Stimulated activated CD8-positive, alpha-beta memory T cell treated with anti-CD3 and anti-CD28 coated beads, Interleukin-12 subunit alpha, Interleukin-12 subunit beta, amount 100 ng/mL, for 24 hours (primary cell): ENCODE results near the gene CNTN1.

ENCODE experiments used
- DNase-seq: peaks from one replicate; pipeline ENCODE4 v3.0.0-alpha.2; 2020; ENCODE audit errors: extremely low read depth

The CNTN1 gene

DNA sequence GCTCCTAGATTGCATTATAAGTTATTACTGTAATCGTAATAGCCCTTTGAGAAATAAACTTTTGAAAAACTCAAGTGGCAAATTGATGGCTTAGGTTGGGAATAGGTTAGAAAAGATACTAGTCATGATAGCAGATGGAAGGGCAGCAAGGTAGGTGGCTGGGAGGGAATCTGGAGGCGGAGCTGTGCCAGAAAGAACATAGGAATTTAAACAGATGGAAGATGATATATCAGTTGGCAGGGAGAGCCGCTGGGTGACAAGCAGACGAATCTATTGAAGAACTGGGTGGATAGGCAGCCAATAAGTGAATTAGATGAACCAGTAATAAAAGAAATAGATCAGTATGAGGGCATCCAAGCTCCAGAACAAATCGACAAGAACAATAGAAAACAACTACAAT is 142.1 kb downstream of the CNTN1 start:
- DNase-seq, result no peak

DNA sequence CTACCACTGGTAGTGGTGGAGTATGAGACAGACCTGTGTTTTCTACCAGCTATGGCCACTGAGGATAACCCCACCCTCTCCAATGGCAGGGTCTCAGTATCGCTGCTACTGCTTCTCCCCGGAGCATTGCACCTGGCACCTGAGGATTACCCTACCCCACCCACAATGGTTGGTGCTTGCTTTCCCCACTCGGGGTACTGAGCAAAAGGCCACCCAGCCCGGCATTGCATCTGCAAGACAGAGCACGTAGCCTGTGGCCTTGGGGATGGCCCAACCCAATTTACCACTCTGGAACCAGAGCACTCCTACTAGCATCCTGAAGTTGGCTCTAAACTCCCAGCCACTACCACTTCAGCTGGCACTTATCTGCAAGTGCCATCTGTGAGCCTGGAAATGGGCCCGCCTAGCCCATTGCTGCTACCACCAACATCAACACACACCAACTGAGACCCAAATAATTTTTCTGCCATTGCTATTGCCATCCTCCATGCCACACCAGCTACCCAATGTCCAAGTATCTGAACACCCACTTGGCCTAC is 145.7 kb downstream of the CNTN1 start:
- no peak for DNase-seq

DNA sequence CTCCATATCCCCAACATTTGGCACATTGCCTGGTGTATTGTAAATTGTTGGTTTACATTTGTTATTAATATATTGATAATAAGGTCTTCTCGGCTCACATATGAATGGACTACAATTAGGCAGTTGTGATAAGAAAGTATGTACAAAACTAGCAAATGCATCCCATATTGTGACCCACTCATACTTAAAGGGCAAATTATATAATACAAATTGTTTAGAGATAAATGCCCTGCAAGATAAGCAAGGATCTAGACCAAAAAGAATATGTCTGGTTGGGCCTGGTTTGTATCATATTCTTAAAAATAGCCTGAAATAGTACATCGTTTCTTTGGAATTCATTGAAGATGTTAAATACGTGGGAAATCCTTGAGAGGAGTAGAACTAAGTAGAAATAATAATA is 151.3 kb downstream of the CNTN1 start:
- DNase-seq, result no peak

DNA sequence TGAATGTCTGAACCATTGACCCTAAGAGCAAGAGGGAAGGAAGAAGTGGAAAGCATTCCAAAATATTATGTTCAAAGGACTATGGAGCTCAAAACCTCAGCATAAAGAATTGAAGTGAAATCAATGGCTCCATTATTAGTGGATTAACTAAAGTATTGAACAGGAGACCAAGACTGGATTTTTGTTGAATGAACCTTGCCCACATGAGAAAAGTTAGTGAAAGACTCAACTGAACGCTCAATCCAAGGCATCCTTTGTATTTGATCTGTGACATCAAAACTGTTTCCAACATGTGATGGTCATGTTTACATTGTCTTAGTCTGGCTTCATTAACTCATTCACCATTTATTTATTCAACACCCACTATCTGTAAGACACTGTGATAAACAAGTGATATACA is 161.0 kb downstream of the CNTN1 start:
- DNase-seq, result no peak

DNA sequence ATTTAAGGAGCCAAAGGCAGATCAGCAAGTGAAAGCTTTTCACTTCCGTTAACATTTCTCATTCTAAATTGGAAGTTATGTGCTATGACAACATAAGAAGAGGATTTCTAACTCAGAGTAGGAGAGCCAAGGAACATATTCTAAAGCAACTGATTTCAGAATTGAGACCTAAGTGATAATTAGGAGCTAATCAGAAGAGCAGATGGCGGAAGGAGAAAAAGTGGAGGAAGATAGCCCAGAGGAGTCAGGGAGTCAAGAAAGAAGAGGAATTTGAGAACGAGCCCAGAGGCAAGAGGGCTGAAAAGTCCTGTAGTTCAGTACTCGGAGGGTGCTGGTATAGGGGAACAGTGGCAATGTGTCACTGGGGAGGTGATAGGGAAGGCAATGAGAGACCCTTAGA is 162.4 kb downstream of the CNTN1 start:
- no peak for DNase-seq

DNA sequence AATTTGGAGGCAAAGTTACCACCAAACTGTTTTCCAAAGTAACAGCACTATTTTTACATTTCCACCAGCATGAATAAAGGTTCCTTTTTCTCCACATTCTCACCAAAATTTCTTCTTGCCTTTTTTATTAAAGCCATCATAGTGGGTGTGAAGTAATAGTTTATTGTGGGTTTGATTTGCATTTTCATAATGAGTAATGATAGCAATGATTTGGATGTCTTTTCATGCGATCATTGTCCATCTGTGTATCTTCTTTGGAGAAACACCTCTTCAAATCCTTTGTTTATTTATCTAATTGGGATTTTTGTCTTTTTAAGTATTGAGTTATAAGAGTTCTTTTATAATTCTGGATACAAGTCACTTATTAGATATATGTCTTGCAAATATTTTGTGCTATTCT is 172.7 kb downstream of the CNTN1 start:
- DNase-seq, result no peak

DNA sequence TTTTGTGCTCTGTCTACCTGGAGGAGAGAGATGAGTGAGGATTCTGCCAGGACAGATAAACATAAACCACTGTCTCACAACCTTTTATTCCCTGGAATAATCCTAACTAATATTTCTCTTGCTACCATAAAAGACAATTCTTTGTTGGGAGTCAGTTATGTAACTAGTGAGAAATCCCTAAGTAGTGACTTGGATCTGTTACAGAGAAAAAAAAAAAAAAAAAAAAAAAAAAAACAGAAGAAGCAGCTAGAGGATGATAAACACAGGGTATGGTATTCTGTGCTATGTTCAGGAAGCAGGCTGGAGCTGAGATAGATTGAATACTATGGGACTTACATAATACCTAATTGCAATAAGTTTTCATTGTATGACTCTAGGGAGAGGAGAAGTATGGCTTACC is 178.7 kb downstream of the CNTN1 start:
- DNase-seq, result no peak

DNA sequence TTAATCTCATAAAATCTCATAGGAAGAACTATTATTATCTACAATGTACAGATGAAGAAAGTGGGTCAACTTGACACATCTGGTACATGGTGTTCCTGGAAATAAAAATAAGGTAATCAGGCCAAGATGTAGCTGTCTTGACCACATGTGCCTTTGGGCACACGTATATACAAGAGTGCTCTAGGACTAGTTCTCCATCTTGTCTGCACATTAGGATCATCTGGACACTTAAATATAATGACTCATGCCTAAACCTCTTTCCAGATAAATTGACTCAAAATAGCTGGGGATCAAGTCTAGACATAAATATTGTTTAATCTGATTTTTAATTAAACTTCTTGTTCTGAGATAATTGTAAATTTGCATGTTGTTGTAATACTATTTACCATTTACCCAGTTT is 182.6 kb downstream of the CNTN1 start:
- DNase-seq, result no peak

DNA sequence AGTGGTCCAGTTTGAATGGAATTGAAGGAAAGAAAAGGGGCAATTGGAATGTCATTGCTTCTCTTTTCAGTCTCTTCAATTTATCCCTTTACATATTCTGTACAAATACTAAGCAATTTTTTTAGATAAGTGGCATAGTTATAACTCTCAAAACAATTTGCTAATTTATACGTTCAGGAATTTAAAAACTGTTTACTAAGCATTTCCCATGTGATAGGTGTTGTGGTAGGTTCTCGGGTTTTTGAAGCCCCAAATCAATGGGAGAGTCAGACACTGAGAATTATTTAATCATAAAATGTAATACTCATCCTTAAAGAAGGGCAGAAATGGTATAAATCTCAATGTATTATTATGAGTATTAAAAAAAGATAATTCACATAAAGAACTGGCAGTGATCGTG is 197.1 kb downstream of the CNTN1 start:
- DNase-seq, result no peak

DNA sequence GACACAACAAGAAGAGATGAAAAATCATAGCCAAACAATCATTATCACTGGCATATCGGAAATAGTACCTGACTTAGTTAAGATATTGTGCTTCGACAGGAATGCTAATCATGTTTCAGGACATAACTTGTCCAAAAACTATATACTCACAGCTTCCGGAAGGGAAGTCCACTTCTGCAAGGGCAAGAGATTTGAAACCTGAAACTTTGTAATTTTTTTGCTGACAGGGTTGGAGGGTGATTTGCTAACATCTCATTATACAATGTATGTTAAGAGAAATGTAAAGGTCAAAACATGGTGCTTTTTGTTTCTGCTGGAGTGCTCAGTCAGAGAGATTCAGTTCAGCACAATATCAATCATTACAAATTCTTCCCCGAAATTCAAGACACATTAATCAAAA is 200.3 kb downstream of the CNTN1 start:
- no peak for DNase-seq

DNA sequence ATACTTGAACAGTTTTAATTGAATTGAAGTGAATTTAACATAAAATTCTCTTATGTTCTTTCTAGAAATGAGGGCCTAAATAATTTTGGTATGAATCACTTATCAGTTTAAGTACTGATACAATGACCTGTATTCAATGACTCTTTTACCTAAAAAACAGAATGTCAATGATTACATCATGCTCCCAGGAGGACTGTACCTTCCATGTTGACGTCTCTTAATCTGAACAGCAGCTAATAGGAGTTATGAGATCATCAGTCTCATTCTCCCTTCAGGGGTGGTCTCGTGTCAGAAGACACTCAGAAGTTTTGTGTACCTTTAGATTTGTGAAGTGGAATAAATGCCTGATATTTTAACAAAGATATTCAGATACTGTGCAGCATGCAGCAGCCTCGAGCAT is 206.3 kb downstream of the CNTN1 start:
- no peak for DNase-seq

DNA sequence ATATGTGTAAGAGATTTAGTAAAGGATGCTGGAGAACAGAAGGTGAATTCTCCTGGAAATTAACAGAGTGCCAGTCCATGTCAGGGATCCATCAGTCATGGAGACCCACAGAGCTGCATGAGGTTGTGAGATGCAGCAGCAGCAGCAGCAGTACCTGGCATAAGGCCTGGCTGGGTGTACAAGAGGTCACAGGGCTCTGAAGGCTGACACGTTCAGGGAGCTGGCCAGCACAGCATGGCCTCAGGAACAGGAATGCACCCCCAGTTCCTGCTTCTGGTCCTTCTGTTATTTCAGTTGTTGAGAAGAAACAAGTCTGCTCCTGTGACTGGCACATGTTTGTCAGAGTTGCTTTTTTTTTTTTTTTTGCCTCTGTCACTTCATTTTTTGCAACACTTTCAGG is 210.8 kb downstream of the CNTN1 start:
- no peak for DNase-seq

DNA sequence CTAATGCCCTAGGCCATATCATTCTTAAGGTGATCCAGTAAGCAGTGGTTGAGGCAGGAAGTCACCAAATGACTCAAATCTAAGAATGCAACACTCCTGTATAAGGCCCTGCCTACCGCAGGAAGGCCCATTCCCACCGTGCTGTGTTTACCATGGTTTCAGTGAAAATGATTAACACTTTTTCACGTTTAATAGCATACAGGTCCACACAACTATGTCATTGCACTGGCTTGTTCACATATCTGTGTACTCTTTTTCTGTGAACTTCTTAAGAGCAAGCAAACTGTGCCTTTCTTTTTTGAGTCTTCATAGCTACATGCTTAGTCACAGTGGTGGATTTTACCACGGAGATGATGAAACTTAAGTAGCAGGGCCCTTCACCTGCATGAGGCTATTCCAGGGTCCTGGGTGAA is 214.9 kb downstream of the CNTN1 start:
- DNase-seq, result no peak

DNA sequence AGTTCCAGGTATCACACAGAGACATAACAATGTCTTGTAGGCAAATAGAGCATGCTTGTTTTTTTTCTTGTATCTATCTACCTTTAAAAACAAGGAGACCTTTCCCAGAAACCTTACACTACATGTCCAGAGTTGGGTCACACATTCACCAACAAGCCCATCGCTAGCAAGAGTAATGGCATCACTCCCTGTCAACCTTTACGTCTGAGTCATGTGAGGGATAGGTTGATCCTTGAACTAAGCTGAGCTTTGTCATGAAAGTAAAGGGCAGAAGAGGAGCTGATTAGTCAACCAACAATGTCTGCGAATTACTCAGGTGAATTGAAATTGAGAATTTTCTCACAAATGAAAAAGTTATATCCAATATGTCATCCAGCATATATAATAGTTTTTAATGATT is 219.4 kb downstream of the CNTN1 start:
- no peak for DNase-seq

DNA sequence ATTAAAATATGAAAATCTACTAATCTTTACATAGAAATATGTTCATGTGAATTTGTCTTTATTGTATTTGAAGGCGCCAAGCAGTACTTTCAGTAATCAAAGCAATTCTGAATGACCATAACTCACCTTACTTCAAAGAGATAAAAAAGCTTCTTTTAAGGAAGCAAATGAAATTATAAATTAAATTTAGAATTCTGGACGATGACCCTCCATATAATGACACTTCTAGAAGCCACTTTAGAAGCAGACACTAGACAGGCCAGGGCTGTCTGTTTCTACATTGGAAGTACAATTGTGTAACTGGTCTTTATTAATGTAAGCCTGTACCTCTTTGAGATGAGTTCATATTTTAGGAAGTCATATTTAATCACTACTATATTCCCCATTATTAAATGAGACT is 222.9 kb downstream of the CNTN1 start:
- DNase-seq, result no peak

DNA sequence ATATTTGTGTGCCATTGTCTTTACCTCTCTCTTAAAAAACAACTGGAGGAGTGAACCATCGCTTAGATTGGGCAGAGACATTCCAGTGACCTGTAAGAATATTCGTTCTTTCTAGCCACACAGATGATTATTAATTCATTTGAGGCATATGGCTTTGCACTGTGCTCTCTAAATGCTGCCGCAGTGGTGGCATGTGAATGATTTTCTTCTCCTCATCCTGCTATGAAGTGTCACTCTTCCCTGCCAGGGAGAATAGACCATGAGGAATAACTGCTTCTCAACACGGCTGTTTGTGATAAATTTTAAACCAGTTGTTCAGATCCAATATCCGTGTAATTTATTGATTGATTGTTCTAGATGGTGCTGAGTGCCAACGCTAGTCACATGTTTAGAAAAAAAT is 225.3 kb downstream of the CNTN1 start:
- DNase-seq, result no peak

DNA sequence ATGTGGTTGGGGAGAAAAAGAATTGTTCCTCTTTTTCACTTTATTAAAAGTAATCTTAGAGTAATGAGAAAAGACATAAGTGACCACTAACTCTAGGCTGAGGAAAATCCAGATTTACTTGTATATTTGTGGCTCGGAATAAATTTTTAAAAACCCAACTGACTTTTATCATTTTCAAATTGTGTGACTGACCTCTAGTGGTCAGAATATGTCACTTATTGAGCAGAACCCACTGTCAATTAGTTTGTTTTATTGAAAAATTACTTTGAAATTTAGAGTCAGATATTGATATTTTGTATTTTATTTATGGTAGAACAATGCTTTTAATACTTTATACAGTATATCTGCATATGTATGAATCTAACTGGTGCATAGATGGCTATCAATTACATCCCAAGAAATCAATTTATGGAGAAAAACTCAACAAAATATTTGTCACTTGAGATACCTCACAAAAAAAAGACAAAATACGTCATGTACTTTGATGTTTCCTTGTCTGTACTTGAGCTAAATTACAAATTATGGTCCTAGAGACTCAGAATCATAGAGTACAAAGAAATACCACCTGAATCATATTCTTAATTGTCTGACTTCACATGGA is 229.4 kb downstream of the CNTN1 start:
- no peak for DNase-seq

DNA sequence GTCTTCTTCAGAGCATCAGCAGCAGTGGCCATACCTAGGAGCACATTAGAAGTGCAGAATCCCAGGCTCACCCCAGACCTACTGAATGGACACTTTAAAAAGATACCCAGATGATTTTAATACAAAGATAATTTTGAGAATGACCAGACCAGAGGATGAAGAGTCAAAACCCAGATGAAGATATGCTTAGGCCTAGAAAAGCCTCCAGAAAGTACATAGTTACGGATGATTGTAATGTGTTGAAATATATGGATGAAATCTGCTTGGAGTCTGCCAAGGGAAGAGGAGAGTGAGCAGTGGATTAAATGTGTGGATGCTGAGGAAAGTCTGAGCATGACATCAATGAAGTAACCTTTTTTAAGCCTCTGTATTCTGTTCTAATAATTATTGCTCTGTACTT is 245.7 kb downstream of the CNTN1 start:
- no peak for DNase-seq

DNA sequence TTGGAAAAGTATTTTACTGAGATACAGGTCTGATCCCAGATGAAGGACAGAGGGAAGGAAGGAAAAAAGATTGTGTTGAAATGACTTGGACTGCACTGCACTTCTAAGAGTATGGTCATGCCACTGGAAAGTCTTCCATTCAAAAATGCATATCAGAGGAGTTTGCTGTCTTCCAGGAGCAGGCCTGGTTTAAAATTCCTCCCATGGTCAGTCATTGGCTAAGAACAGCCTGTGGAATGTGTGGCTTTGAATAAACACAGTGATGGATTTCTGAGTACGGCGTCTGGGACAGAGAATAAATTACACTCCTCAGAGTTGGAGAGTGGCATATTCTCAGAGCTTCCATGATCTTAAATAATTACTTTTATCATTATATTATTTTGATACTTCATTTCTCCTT is 250.1 kb downstream of the CNTN1 start:
- DNase-seq, result no peak

DNA sequence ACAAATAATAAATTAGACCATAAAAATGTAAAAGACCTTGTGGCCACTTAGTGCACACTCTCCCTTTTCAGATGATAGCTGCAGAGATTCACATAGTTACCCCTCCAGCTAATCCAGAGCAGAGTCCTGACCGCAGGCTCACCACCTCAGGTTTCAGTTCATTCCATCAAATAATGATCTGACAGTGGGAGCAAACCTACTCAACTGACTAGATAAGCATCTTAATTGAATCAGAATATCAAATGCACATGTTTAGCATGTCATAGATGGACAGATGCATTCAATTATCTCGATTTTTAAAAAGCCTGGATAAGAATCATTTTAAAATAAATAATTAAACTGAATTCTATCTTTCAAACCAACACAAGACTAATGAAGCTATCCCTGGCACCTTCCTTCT is 253.5 kb downstream of the CNTN1 start:
- DNase-seq, result no peak

DNA sequence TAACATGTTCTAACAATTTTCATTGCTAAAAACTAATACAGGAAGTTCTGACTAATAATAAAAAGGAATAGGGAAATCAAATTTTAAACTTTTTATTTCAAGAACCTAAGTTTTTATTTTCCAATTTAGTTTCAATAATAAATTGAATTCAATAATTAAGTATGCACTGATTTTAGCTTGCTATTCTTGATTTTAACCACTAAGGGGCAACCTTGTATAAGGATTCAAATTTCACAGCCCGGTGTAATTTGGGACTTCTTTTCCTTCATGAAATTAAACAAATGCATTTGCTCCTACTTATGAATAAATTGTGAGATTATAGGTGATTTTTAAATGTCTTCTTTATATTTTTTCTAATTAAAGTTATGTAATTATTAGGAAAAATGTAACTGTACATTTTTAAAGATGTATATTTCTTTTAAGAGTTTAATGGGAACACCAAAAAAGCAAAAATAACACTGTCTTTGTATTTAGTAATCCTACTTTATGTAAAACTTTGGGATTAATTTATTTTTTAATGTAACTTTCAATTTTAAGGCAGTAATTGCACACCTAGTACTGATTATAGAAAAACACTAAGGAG is 254.5 kb downstream of the CNTN1 start:
- DNase-seq, result no peak

DNA sequence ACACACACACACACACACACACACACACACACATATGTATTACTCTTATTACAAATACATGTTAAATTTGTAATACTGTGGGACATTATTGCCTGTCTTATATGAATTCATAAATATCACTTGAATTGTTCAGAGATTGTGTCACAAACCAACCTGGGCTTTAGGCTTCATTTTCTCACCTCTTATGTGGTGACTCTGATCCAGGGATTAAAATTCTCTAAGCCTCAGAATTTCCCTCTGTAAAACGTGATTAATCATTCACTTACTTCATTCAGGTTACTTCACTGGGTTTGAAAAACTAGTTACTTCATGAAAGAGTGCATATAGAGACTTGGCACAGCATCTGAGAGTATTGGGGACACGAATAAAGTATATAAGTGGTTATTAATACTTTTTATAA is 255.6 kb downstream of the CNTN1 start:
- no peak for DNase-seq

DNA sequence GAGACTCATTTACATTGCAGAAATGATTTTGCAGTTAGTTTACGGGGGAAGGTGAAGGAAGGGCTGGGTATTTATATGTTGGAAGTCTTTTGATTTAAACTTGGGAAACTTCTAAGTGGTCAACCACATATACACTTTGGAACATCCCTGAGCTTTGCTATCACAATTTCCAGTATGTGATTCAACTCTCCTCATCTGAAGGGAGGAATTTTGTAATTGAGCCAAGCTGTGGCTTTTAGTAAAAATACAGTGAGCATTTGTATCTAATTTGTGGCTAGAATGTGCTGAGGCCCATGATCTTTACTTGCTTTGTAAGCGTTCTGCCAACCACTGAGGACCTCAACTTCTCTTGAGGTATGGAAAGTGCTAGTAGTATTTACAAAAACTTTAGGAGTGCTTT is 260.8 kb downstream of the CNTN1 start:
- no peak for DNase-seq

DNA sequence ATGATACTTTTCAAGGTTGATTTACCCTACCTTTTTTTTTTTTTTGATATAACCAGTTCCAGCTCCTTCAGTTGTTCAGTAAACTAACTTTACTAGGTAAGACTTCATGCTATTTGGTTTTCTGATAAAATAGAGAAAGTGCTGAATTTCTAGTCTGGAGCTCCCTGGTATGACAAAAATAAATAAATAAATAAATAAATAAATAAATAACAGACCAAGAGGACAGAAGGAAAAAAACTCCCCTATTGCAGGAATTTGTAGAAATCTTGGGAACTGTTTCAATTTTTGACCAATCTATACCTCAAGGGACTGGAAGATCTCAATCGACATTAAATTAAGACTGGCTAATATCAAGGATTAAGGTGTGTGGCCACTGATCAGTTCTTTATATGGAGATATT is 265.2 kb downstream of the CNTN1 start:
- DNase-seq, result no peak
